SK-N-SH (cell line): ENCODE measurements around the gene LAMTOR2. TPM values are rescaled to one million over a fixed set of nuclear protein-coding genes. Genes with fewer than 3 reads are reported as not detected.

ENCODE experiments used
- CTCF ChIA-PET: fragments of 300-600, 350-600 bp; formaldehyde crosslinking; extraction: SDS; loops from one replicate; lab custom pipeline; 2021; lab: Yijun Ruan, JAX
- POLR2A ChIA-PET: fragments of 350-600 bp; sonication (Branson Sonifier 250); formaldehyde crosslinking; extraction: SDS; loops from one replicate; lab custom pipeline; 2020; ENCODE audit warnings: antibody characterized with exemption, inconsistent platforms; lab: Yijun Ruan, JAX
- DNase-seq: peaks from one replicate; pipeline ENCODE4 v3.0.0; 2012
- H2AFZ ChIP-seq: fragments of 200-600 bp; sonication (generic); 2 replicates; pipeline ENCODE4 v1.8.1; 2016; ENCODE audit warnings: antibody characterized with exemption, mild to moderate bottlenecking, low read depth
- H3F3A ChIP-seq: fragments of 200-600 bp; sonication (generic); replicated peaks from 2 replicates; pipeline ENCODE3; 2016; ENCODE audit warnings: antibody characterized with exemption, mild to moderate bottlenecking; ENCODE audit not compliant: insufficient read depth
- H3K27ac ChIP-seq, 2 experiments: fragments of 200-500 bp in 1 of 2; fragments of 200-600 bp in 1 of 2; sonication (Bioruptor generic) in 1 of 2; sonication (generic), shearing (Covaris generic) in 1 of 2; 2 replicates each; pipeline versions ENCODE4 v1.5.1 to v1.6.1; 2014 to 2016; ENCODE audit warnings: low read depth in 2 of 2, inconsistent platforms in 1 of 2, low read length in 1 of 2, mild to moderate bottlenecking in 1 of 2, mixed read lengths in 1 of 2
- H3K27me3 ChIP-seq: fragments of 200-600 bp; sonication (generic), shearing (Covaris generic); 2 replicates; pipeline ENCODE4 v1.6.1; 2016; ENCODE audit warnings: mixed run types; ENCODE audit not compliant: insufficient read depth
- H3K36me3 ChIP-seq, 2 experiments: fragments of 200-500 bp in 1 of 2; fragments of 200-600 bp in 1 of 2; sonication (Bioruptor generic) in 1 of 2; sonication (generic) in 1 of 2; replicated peaks in 1 of 2; 2 replicates each; pipeline versions ENCODE3 to v1.5.1; 2014 to 2016; ENCODE audit warnings: low read length in 1 of 2, mild to moderate bottlenecking in 1 of 2; ENCODE audit not compliant: insufficient read depth in 2 of 2, control insufficient read depth in 1 of 2
- H3K4me1 ChIP-seq, 2 experiments: fragments of 200-500 bp in 1 of 2; fragments of 200-600 bp in 1 of 2; sonication (Bioruptor generic) in 1 of 2; sonication (generic), shearing (Covaris generic) in 1 of 2; 2 replicates each; pipeline versions ENCODE4 v1.5.1 to v1.6.1; 2014 to 2016; ENCODE audit warnings: low read depth in 1 of 2, low read length in 1 of 2, mixed run types in 1 of 2; ENCODE audit not compliant: insufficient read depth in 2 of 2, control insufficient read depth in 1 of 2
- H3K4me2 ChIP-seq: fragments of 200-600 bp; sonication (generic), shearing (Covaris generic); 2 replicates; pipeline ENCODE4 v1.6.1; 2017; ENCODE audit warnings: mixed run types
- H3K4me3 ChIP-seq, 2 experiments: fragments of 200-500 bp in 1 of 2; fragments of 200-600 bp in 1 of 2; sonication (Bioruptor generic) in 1 of 2; sonication (generic), shearing (Covaris generic) in 1 of 2; 2 replicates each; pipeline versions ENCODE4 v1.5.1 to v1.8.1; 2014 to 2016; ENCODE audit warnings: low read depth in 2 of 2, inconsistent platforms in 1 of 2, low read length in 1 of 2, mild to moderate bottlenecking in 1 of 2, mixed read lengths in 1 of 2, moderate library complexity in 1 of 2
- H3K79me2 ChIP-seq: fragments of 200-600 bp; sonication (generic); 2 replicates; pipeline ENCODE4 v1.8.1; 2017; ENCODE audit warnings: mild to moderate bottlenecking; ENCODE audit not compliant: insufficient read depth
- H3K9ac ChIP-seq: fragments of 200-600 bp; sonication (generic); 2 replicates; pipeline ENCODE4 v1.6.1; 2017; ENCODE audit warnings: mixed run types
- H3K9me2 ChIP-seq: fragments of 200-600 bp; sonication (generic); 2 replicates; pipeline ENCODE4 v1.6.1; 2017; ENCODE audit warnings: mixed run types
- H3K9me3 ChIP-seq: fragments of 200-600 bp; sonication (generic); 2 replicates; pipeline ENCODE4 v1.6.1; 2017; ENCODE audit warnings: mixed run types, mild to moderate bottlenecking, moderate library complexity
- H4K20me1 ChIP-seq: fragments of 200-600 bp; sonication (generic); 2 replicates; pipeline ENCODE4 v1.6.1; 2017; ENCODE audit warnings: mild to moderate bottlenecking, mixed run types; ENCODE audit not compliant: insufficient read depth
- CHD2 ChIP-seq: fragments of 150-350 bp; IDR thresholded peaks from 2 replicates; pipeline ENCODE4 v1.6.1; 2018; ENCODE audit warnings: low read length; ENCODE audit not compliant: partially characterized antibody
- ELF1 ChIP-seq: IDR thresholded peaks from 2 replicates; pipeline ENCODE4 v1.4.0; 2012
- EP300 ChIP-seq, 2 experiments: IDR thresholded peaks; 2 replicates each; pipeline versions ENCODE4 v1.4.0 to v1.6.1; 2012; ENCODE audit warnings: borderline replicate concordance in 1 of 2, low read depth in 1 of 2, low read length in 1 of 2
- EZH2phosphoT487 ChIP-seq: fragments of 200-600 bp; sonication (generic); IDR thresholded peaks from 2 replicates; pipeline ENCODE4 v1.6.1; 2017; ENCODE audit warnings: low read depth, mixed run types, mild to moderate bottlenecking, antibody characterized with exemption, moderate library complexity, borderline replicate concordance
- FOSL2 ChIP-seq: IDR thresholded peaks from 2 replicates; pipeline ENCODE4 v1.4.0; 2012; ENCODE audit warnings: low read depth, mild to moderate bottlenecking, moderate library complexity, borderline replicate concordance
- FOXJ3 ChIP-seq: sonication (generic); formaldehyde crosslinking; IDR thresholded peaks from 2 replicates; pipeline ENCODE4 v1.5.1; 2020; ENCODE audit warnings: mild to moderate bottlenecking, missing genetic modification reagents
- GABPA ChIP-seq: IDR thresholded peaks from 2 replicates; pipeline ENCODE4 v1.4.0; 2012; ENCODE audit warnings: low read depth, mild to moderate bottlenecking
- IRF3 ChIP-seq: fragments of 150-350 bp; IDR thresholded peaks from 2 replicates; pipeline ENCODE4 v1.6.1; 2016; ENCODE audit warnings: mild to moderate bottlenecking, low read depth, low read length
- MAX ChIP-seq: IDR thresholded peaks from 2 replicates; pipeline ENCODE4 v1.4.0; 2012; ENCODE audit warnings: low read depth
- MXI1 ChIP-seq: IDR thresholded peaks from 2 replicates; pipeline ENCODE4 v1.6.1; 2012; ENCODE audit warnings: mild to moderate bottlenecking, low read depth, low read length, improper control_type of control experiment
- NRF1 ChIP-seq: IDR thresholded peaks from 2 replicates; pipeline ENCODE4 v1.6.1; 2012; ENCODE audit warnings: low read depth, mild to moderate bottlenecking, low read length
- PBX3 ChIP-seq: IDR thresholded peaks from 2 replicates; pipeline ENCODE4; 2012
- POLR2AphosphoS5 ChIP-seq: IDR thresholded peaks from 2 replicates; pipeline ENCODE4 v1.6.1; 2012; ENCODE audit warnings: low read depth, low read length
- RCOR1 ChIP-seq: fragments of 150-350 bp; IDR thresholded peaks from 2 replicates; pipeline ENCODE4 v1.6.1; 2017; ENCODE audit warnings: antibody characterized with exemption, low read length
- RFX5 ChIP-seq: IDR thresholded peaks from 2 replicates; pipeline ENCODE4 v1.6.1; 2012; ENCODE audit warnings: mild to moderate bottlenecking, improper control_type of control experiment, low read length
- RXRA ChIP-seq: IDR thresholded peaks from 2 replicates; pipeline ENCODE4 v1.4.0; 2012; ENCODE audit warnings: low read depth, mild to moderate bottlenecking, borderline replicate concordance
- SIN3A ChIP-seq: IDR thresholded peaks from 2 replicates; pipeline ENCODE4 v1.6.1; 2012; ENCODE audit warnings: low read depth, mild to moderate bottlenecking, low read length, moderate library complexity, borderline replicate concordance
- SMC3 ChIP-seq: IDR thresholded peaks from 2 replicates; pipeline ENCODE4 v1.6.1; 2012; ENCODE audit warnings: low read depth, low read length, improper control_type of control experiment
- TAF1 ChIP-seq: IDR thresholded peaks from 2 replicates; pipeline ENCODE4 v1.6.1; 2012; ENCODE audit warnings: low read depth, mild to moderate bottlenecking, low read length, moderate library complexity, borderline replicate concordance
- TCF12 ChIP-seq: IDR thresholded peaks from 2 replicates; pipeline ENCODE4 v1.4.0; 2012
- TEAD4 ChIP-seq: IDR thresholded peaks from 2 replicates; pipeline ENCODE4 v1.4.0; 2012; ENCODE audit warnings: mild to moderate bottlenecking, borderline replicate concordance; ENCODE audit not compliant: insufficient read depth
- USF1 ChIP-seq: IDR thresholded peaks from 2 replicates; pipeline ENCODE4 v1.4.0; 2012; ENCODE audit warnings: low read depth, borderline replicate concordance
- USF2 ChIP-seq: fragments of 150-350 bp; IDR thresholded peaks from 2 replicates; pipeline ENCODE4 v1.6.1; 2017; ENCODE audit warnings: antibody characterized with exemption, low read length, low read depth, borderline replicate concordance
- YY1 ChIP-seq: IDR thresholded peaks from 2 replicates; pipeline ENCODE4 v1.4.0; 2012; ENCODE audit warnings: low read depth, mild to moderate bottlenecking
- WGBS: methylation state at CpG from one replicate; pipeline ENCODE4 v1.1.6; 2017; ENCODE audit warnings: low lambda C conversion rate; 5-methylcytosine and 5-hydroxymethylcytosine counted together
- polyA plus RNA-seq, 3 experiments: library from polyadenylated mRNA; depleted of rRNA; stranded (reverse); fragments of >200 nt; gene quantifications; 2 replicates each; pipeline ENCODE4 v1.2.3, GENCODE V29; 2012

LAMTOR2 gene
- polyA plus RNA-seq, 1 of the 3 experiments (the other 2 are of a cell fraction) = 230 TPM

GRCh38 chr1:156082309-156083091, 27.9 kb downstream of the LAMTOR2 start, which contains the start of gene MEX3A:
Gene MEX3A, minus strand, starts transcription at chr1:156082465. Its CDS starts 467 bp downstream, at chr1:156081998.
- Histone ChIP-seq H3K4me2 (peak within 1 kb of the TSS; percentile 86), H3F3A (peaks cover 3% of the 10 kb centered on the region), H3K27ac (peak within 1 kb of the TSS; percentile 83 to 87), H3K9ac (peak within 1 kb of the TSS; percentile 90), H3K36me3 (peaks cover 0 to 8% of the 10 kb centered on the region in 2 experiments), H3K79me2 (peaks cover 82% of the 10 kb centered on the region), H2AFZ (peak within 1 kb of the TSS; percentile 93), H3K9me2 (no peaks in the 10 kb centered on the region), H3K4me1 (peaks cover 14 to 35% of the 10 kb centered on the region in 2 experiments; a peak in 3 of 4 replicates), H3K9me3 (no peaks in the 10 kb centered on the region), H4K20me1 (peaks cover 26% of the 10 kb centered on the region), H3K27me3 (no peaks in the 10 kb centered on the region), H3K4me3 (peak within 1 kb of the TSS; percentile 79 to 88)
- CTCF ChIA-PET = interaction anchor here (0.5 to 29.6 kb wide), 9 partner anchors 10 to 252 kb away, joined by 3 to 1559 read pairs (median 4); partner anchors contain the start of gene LMNA
- POLR2A ChIA-PET = interaction anchor here (0.6 to 2.0 kb wide), 9 partner anchors 9 to 776 kb away, joined by 3 to 7 read pairs (median 4); partner anchors contain the start of gene LAMTOR2
- 3% methylated on average over 27 of the region's 62 CpGs for WGBS
- peak; percentile 94 for DNase-seq
- TF ChIP-seq CHD2 (peak; percentile 79), IRF3 (no peak), PBX3 (peak; percentile 36; the same call in 1 of the 2 replicates), MAX (peak; percentile 90), RCOR1 (peak; percentile 22; the same call in 1 of the 2 replicates), ELF1 (peak; percentile 59; the same call in 1 of the 2 replicates), RXRA (no peak), TAF1 (peak; percentile 62), NRF1 (no peak), USF1 (no peak), MXI1 (peak; percentile 92; the same call in 1 of the 2 replicates), TEAD4 (no peak), USF2 (no peak), POLR2AphosphoS5 (peak; percentile 74; the same call in 1 of the 2 replicates), EZH2phosphoT487 (no peak), YY1 (peak; percentile 64), RFX5 (no peak), EP300 (IDR thresholded peaks at IDR 0.05; ENCODE audit: borderline replicate concordance in 1 of 2, low read depth in 1 of 2, low read length in 1 of 2) (no peak), GABPA (peak; percentile 59), SIN3A (peak; percentile 97), FOSL2 (no peak), TCF12 (peak; percentile 35; the same call in 1 of the 2 replicates), SMC3 (no peak), FOXJ3 (CRISPR knock-in tag) (no peak)
